Keratinocyte (primary cell): ENCODE measurements around the gene NUP37. TPM values are rescaled to one million over a fixed set of nuclear protein-coding genes. Genes with fewer than 3 reads are reported as not detected.

Experiments
- DNase-seq: peaks from one replicate; pipeline ENCODE4 v3.0.0-alpha.2; 2011; ENCODE audit warnings: low read depth, missing footprints, low spot score
- FAIRE-seq: peaks from 2 replicates; lab custom pipeline; 2011; peaks lifted over from hg19 to GRCh38; lab: Jason Lieb, UNC
- H2AFZ ChIP-seq: 2 replicates; pipeline ENCODE4 v1.6.0; 2012; ENCODE audit warnings: low read length, control low read depth, inconsistent platforms; ENCODE audit not compliant: control insufficient read depth
- H3K27ac ChIP-seq: 2 replicates; pipeline ENCODE4 v1.5.1; 2011; ENCODE audit warnings: low read length; ENCODE audit not compliant: control insufficient read depth, insufficient read depth
- H3K27me3 ChIP-seq: 3 replicates; pipeline ENCODE4 v1.6.0; 2011; ENCODE audit warnings: low read length; ENCODE audit not compliant: control insufficient read depth, insufficient read depth; ENCODE audit errors: extremely low read depth
- H3K36me3 ChIP-seq, 2 experiments: 2 replicates in 1 of 2; 3 replicates in 1 of 2; pipeline ENCODE4 v1.5.1; 2011; ENCODE audit warnings: low read length in 2 of 2, mild to moderate bottlenecking in 1 of 2; ENCODE audit not compliant: control insufficient read depth in 2 of 2, insufficient read depth in 2 of 2; ENCODE audit errors: extremely low read depth in 1 of 2
- H3K4me1 ChIP-seq: 3 replicates; pipeline ENCODE4 v1.5.1; 2011; ENCODE audit warnings: low read length; ENCODE audit not compliant: control insufficient read depth, insufficient read depth; ENCODE audit errors: extremely low read depth
- H3K4me2 ChIP-seq: 3 replicates; pipeline ENCODE4 v1.6.0; 2011; ENCODE audit warnings: low read depth, low read length; ENCODE audit not compliant: control insufficient read depth, insufficient read depth; ENCODE audit errors: extremely low read depth
- H3K4me3 ChIP-seq, 3 experiments: fragments of 200-600 bp in 1 of 3; sonication (generic) in 1 of 3; 2 replicates in 2 of 3; 3 replicates in 1 of 3; pipeline ENCODE4 v1.5.1; 2011 to 2016; ENCODE audit warnings: low read length in 3 of 3, mild to moderate bottlenecking in 3 of 3, control low read depth in 2 of 3, inconsistent platforms in 1 of 3, low read depth in 1 of 3, mixed read lengths in 1 of 3, mixed run types in 1 of 3, moderate library complexity in 1 of 3; ENCODE audit not compliant: control insufficient read depth in 2 of 3, insufficient read depth in 2 of 3; ENCODE audit errors: extremely low read depth in 1 of 3
- H3K79me2 ChIP-seq: 2 replicates; pipeline ENCODE4 v1.6.0; 2012; ENCODE audit warnings: low read length; ENCODE audit not compliant: control insufficient read depth, insufficient read depth
- H3K9ac ChIP-seq: 3 replicates; pipeline ENCODE4 v1.6.0; 2011; ENCODE audit warnings: low read length; ENCODE audit not compliant: control insufficient read depth, insufficient read depth; ENCODE audit errors: extremely low read depth
- H3K9me1 ChIP-seq: 3 replicates; pipeline ENCODE4 v1.6.0; 2011; ENCODE audit warnings: low read length; ENCODE audit not compliant: control insufficient read depth, insufficient read depth; ENCODE audit errors: extremely low read depth
- H3K9me3 ChIP-seq: 2 replicates; pipeline ENCODE4 v1.5.1; 2012; ENCODE audit warnings: low read depth, low read length; ENCODE audit not compliant: control insufficient read depth
- H4K20me1 ChIP-seq: 3 replicates; pipeline ENCODE4 v1.6.0; 2011; ENCODE audit warnings: low read length; ENCODE audit not compliant: control insufficient read depth, insufficient read depth; ENCODE audit errors: extremely low read depth
- EZH2 ChIP-seq: IDR thresholded peaks from one replicate; pipeline ENCODE4 v1.6.1; 2012; ENCODE audit warnings: inconsistent platforms, mild to moderate bottlenecking, low read length, moderate library complexity
- dilution Hi-C: fragments of 300-500 bp; cut with MboI; formaldehyde crosslinking; loops from one replicate; pipeline ENCODE4 v1.7.0; 2020; ENCODE audit warnings: low sequenced_read_pairs; ENCODE audit not compliant: extremely low pct_ligation_motif_present
- polyA plus RNA-seq, 5 experiments: library from polyadenylated mRNA; depleted of rRNA in 3 of 5; stranded (reverse) in 3 of 5; stranded (forward) in 1 of 5; unstranded in 1 of 5; fragments of >200 nt; gene quantifications; 1 replicate in 1 of 5; 2 replicates in 3 of 5; 3 replicates in 1 of 5; pipeline versions ENCODE4 v1.2.1 to v1.2.3, GENCODE V29; 2011 to 2012; ENCODE audit warnings: missing spikeins in 2 of 5, low read depth in 1 of 5, low replicate concordance in 1 of 5
- TF ChIP-seq, protein P1 (sequence below), 3 experiments: IDR thresholded peaks in 1 of 3; conservative IDR thresholded peaks in 1 of 3; optimal IDR thresholded peaks in 1 of 3; 2 replicates in 2 of 3; 3 replicates in 1 of 3; pipeline versions ENCODE3 to v1.5.1; 2011; ENCODE audit warnings: low read length in 3 of 3, mild to moderate bottlenecking in 3 of 3, moderate library complexity in 2 of 3, control low read depth in 1 of 3, inconsistent platforms in 1 of 3; ENCODE audit not compliant: insufficient read depth in 2 of 3; ENCODE audit errors: extremely low read depth in 1 of 3

Gene NUP37
- polyA plus RNA-seq, 1 donor (not counting 4 experiments of a cell fraction or from before 2014, with no cell fraction given): 89.8 TPM

DNA sequence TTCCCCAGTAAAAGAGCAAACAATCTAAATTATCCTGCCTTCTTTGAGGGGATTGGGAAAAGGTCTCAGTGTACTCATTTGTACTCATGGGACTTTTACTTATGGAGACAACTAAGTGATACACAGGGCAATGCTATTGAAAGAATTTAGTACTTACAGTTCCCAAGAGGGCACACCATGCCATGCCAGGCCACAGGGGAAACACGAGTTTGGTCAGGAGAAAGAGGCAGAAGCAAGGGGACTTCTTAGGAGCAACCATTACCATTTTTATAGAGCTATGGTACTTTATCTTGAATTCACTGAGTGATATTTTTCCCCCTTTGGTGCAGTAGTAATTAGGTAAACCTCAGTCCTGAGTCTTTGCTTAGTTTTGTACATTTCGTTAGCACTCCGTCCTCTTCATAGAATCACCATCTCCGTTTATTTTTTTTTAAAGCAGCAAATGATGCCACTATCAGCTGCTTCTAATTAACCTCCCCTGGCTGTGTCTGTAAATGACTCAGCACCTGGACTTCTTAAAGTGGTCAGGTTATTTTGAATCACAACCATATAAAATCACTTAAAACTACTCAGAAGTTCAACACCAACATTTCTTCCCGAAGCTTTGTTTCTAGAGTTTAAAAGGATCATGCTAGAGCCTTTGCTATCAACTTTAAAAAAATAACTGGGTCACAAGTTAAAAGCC lies 52.2 kb downstream of the NUP37 start:
- H3K79me2 ChIP-seq: no peaks in the 10 kb centered on the region
- DNase-seq (no peak), FAIRE-seq (no peak)
- H3K4me3 ChIP-seq: no peak overlapping the region
- no peaks in the 10 kb centered on the region for H3K36me3 ChIP-seq
- no peak overlapping the region for H3K4me2 ChIP-seq
- H3K27me3 ChIP-seq: no peaks in the 10 kb centered on the region
- no peak overlapping the region for H3K9ac ChIP-seq
- H3K27ac ChIP-seq: no peak overlapping the region
- H2AFZ ChIP-seq: no peak overlapping the region
- no peak for TF ChIP-seq EZH2
- TF ChIP-seq, protein P1, sequence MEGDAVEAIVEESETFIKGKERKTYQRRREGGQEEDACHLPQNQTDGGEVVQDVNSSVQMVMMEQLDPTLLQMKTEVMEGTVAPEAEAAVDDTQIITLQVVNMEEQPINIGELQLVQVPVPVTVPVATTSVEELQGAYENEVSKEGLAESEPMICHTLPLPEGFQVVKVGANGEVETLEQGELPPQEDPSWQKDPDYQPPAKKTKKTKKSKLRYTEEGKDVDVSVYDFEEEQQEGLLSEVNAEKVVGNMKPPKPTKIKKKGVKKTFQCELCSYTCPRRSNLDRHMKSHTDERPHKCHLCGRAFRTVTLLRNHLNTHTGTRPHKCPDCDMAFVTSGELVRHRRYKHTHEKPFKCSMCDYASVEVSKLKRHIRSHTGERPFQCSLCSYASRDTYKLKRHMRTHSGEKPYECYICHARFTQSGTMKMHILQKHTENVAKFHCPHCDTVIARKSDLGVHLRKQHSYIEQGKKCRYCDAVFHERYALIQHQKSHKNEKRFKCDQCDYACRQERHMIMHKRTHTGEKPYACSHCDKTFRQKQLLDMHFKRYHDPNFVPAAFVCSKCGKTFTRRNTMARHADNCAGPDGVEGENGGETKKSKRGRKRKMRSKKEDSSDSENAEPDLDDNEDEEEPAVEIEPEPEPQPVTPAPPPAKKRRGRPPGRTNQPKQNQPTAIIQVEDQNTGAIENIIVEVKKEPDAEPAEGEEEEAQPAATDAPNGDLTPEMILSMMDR (optimal IDR thresholded peaks at IDR 0.05 in 1 of 3, IDR thresholded peaks at IDR 0.05 in 1 of 3, conservative IDR thresholded peaks at IDR 0.05 in 1 of 3; ENCODE audit: extremely low read depth in 1 of 3, insufficient read depth in 2 of 3, low read length in 3 of 3): no peak
- H3K9me3 ChIP-seq: no peaks in the 10 kb centered on the region
- dilution Hi-C loops: no loop called here
- H4K20me1 ChIP-seq: no peaks in the 10 kb centered on the region
- no peaks in the 10 kb centered on the region for H3K4me1 ChIP-seq
- no peaks in the 10 kb centered on the region for H3K9me1 ChIP-seq

DNA sequence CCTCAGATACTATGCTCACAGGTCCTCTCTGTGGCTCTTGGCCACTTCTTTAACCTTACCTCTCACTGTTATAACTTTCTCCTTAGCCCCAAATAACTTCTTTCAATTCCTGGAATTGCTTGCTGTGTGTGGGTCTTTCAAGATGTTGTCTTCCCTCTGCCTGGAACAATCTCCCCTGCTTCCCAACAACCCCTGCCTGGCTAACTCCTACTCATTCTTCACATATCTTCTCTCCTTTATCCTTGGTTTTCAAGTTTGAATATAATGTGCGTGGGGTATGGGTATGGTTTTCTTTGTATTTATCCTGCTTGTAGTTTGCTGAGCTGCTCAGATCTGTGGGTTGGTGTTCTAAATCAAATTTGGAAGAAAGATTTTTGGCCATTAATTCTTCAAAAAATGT lies 55.4 kb downstream of the NUP37 start:
- H3K27ac ChIP-seq: no peak overlapping the region
- H3K9me3 ChIP-seq: no peaks in the 10 kb centered on the region
- DNase-seq (no peak), FAIRE-seq (no peak)
- no peak overlapping the region for H3K9ac ChIP-seq
- H3K4me3 ChIP-seq: no peak overlapping the region
- no peaks in the 10 kb centered on the region for H3K9me1 ChIP-seq
- H3K79me2 ChIP-seq: peaks cover 2% of the 10 kb centered on the region
- dilution Hi-C loops: no loop called here
- H3K4me2 ChIP-seq: no peak overlapping the region
- peaks cover 3% of the 10 kb centered on the region for H3K4me1 ChIP-seq
- no peaks in the 10 kb centered on the region for H3K36me3 ChIP-seq
- H4K20me1 ChIP-seq: no peaks in the 10 kb centered on the region
- H2AFZ ChIP-seq: no peak overlapping the region
- no peaks in the 10 kb centered on the region for H3K27me3 ChIP-seq
- TF ChIP-seq EZH2: no peak
- TF ChIP-seq, protein P1 (optimal IDR thresholded peaks at IDR 0.05 in 1 of 3, IDR thresholded peaks at IDR 0.05 in 1 of 3, conservative IDR thresholded peaks at IDR 0.05 in 1 of 3; ENCODE audit: extremely low read depth in 1 of 3, insufficient read depth in 2 of 3, low read length in 3 of 3): no peak
